ENCODE measurements around the gene ANKFN1.

ANKFN1 gene

DNA sequence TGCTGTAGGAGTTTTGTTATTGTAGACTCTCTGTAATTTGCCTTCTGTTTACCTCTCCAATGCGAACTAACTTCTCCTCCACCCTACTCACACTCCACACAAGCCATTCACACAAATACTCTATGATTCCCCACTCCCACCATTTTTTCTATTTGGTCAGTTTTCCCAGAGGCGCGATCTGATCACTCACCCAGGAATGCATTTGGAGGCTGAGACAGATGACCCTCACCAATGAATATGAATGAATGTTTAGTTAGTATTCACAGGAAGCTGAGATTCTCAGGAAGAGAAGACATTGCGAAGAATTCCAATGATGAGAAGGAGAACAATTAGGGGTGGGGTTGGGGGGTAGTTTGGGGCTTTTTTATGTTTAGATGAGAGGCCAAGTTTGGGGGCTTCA lies 10.5 kb upstream of the ANKFN1 start:
- DNase-seq (ENCODE audit: low read depth): no peak

DNA sequence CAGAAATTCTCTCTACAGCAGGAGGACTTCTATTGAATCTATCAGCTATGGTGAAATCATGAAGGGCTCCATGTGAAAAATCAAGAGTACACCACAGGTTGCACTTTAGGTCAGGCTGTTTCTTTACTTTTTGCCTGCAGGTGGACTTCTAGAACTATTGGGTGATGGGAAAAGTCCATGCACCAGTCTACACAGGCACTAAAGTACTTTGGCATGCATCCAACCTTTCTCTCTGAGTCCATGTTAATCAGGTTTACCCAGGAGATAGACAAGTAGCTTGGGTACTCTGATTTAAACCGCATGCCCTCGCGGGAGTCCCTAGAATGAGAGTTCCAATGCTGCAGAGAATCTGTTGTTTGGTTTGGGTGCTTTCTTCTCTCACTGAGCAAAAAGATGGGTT lies 9.1 kb upstream of the ANKFN1 start:
- no peak for DNase-seq (ENCODE audit: low read depth)

DNA sequence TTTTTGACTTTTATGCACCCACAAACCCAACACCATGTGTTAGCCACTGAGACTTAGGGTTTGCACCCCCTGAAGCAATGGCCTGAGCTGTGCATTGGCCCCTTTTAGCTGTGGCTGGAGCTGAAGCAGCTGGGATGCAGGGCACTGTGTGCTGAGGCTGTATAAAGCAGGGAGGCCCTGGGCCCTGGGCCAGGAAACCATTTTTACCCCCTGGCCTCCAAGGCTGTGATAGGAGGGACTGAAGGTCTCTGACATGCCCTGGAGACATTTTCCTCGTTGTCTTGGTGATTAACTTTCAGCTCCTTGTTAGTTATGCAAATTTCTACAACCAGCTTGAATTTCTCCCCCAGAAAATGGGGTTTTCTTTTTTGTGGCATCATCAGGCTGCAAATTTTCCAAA lies 6.7 kb upstream of the ANKFN1 start:
- no peak for DNase-seq (ENCODE audit: low read depth)

DNA sequence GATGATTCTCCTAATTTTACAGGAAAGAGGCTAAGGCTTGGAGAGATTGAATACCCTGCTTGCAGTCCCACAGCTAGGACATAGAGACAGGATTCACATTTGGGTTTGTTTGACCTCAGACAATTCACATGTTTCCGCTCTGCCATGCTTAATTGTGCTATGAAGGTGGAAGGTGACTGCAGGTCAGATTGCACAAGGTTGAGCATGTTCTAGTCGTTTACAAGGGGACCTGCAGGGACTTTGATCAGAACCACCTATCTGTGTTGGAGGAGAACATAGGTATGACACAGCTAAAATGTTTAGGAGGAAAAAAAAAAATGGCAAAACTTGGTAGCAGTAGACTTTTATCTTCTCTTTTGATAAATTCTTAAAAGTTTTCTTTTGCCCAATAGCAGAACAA lies 4.9 kb upstream of the ANKFN1 start:
- no peak for DNase-seq (ENCODE audit: low read depth)

DNA sequence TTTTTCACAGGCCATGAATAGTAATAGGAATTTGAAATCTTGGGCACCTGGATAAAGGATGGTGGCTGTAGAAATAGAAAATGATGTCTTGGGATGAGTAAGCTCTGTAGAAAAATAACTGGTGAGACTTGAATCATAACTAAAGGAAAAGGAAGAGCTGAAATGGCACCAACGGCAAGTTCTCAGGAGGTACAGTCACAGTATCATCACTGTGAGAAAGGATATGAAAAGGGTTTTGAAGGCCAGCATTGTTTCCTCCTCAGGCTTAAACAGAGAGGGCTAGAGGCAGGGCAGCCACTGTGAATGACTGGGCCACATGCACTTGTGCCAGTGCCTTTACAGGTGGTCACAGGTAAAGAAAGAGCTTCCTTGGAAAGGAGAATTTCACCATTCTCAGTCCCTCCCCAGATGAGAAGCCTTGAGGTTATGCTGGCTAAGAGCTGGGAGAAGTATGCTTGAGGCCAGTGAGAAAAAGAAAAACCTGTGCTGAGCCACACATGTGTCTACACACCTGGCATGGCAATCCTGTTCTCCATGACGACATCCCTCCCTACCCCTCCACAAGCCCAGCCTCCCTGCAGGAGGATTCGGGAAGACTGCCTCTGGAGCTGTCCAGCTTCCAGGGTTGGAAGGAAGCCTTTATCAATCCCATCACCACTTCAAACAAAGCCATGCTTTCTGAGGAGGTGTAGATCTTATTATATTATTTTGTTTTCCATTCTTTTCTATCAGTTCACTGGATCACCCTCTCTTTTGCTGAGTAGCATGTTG lies 3.8 kb upstream of the ANKFN1 start:
- DNase-seq (ENCODE audit: low read depth): no peak

DNA sequence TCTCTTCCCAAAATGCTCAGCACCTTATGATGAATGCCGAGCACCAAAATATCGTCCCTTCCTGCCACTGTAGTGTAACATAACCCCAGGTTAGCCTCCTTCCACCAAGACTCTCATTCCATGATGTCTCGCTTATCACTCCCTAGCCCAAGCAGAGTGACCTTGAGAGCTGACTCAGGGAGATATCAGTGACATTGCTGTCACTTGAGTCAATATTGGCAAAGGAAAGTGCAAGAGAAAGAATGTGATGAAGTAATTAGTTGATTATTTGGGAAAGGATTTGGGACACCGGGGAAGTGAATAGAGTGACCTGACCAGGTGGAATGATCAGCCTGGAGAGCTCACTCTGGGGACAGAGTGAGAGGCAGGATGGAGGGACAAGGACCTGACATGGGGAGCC lies 2.6 kb upstream of the ANKFN1 start:
- DNase-seq (ENCODE audit: low read depth): no peak

DNA sequence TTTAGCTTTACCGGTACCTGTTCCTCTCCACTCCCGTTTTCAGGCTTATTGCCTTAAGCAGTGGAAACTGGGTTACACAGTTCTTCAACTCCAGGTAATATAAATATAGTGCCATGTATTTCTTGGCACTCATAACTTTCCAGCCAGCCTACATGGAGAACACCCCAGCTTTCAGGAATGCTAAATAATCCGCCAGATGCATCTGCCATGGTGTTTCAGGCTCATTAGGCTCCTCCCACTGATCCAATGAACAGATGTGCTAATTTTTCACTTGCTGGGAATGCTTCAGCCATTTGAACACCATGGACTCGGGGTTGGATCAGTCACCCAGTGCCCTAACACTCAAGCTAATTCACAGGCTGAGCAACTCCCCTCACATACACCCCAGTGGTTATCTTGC lies 4.6 kb downstream of the ANKFN1 start:
- DNase-seq (ENCODE audit: low read depth): no peak

DNA sequence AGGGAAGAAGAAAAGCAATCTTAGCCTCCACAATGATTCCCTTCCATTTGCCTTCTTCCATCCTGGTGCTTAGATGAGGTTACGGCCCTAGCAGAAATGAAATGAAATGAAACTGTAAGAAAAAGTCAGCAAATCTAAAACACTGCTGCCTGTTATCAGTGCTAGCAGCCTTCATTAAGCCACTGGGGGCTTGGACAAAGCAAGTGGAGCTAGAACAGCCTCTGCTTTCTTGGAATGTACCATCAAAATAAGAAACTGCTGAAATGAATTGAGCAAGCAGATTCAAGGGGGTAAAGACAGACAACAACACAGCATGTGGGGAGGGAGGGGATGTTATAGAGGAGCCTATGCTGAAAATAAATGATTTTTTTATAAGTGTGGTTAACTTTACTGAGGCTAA lies 5.1 kb downstream of the ANKFN1 start:
- no peak for DNase-seq (ENCODE audit: low read depth)

DNA sequence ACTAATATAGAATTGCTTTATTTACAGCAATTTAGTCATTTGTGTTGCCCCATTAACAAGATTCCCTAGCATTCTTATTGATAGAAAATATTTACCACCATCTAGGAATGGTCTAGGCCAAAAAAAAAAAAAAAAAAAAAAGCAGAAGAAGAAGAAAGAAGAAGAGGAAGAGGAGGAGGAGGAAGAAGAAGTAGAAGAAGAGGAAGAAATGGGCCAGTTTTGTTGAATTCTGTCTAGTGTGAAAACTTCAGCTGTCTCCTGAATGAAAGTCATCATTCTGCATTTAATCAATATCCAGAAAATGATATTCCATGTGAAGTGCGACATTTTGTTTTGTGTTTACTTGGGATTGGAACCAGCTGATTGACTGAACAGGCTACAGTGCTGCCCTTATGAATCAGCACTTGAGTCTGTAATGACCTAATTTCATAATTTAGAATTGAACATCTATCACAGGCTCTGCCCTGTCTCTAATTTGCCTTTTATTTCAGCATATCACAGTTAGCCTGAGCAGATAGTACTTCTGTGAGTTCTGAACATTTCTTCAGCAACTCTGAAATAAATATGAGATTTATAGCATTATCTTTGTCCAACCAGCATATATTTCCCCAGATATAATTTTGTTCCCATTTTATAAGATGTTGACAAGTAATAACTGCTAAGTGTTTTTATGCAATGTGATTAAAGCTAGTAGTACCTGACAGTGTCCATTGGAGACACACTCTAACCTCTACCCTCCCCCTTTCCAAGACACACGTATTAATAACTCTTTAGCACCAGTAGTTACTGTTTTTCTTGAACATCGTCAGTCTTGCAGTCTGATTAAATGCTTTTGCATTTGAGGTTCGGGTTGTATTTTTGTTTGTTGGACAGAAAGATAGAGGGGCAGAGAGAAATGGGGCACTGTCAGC lies 5.9 kb downstream of the ANKFN1 start:
- no peak for DNase-seq (ENCODE audit: low read depth)

DNA sequence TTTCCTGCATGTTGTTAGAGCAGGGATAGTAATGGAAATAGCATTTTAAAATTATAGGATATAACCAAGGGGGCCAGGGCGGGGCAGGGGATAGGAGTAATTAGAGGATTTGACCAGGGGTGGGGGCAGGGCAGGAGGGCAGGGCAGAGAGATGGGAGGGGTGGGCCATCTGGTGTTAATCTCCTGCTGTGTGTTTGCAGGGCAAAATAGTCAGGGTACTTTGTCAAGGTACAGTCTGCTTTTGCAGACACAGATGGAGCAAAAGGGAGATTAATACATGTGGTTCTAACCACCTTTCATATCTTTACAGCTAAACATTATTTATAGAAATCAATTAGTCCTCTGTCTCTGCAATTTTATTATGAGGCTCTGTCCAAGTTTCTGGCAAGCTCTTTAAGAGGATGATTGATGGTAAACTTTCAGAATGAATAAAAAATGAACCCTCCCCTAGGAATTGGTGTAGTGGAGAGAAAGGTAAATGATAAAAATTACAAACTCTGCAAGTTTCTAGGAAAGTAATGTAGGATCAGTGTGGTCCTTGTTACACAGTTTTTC lies 6.6 kb downstream of the ANKFN1 start:
- no peak for DNase-seq (ENCODE audit: low read depth)

DNA sequence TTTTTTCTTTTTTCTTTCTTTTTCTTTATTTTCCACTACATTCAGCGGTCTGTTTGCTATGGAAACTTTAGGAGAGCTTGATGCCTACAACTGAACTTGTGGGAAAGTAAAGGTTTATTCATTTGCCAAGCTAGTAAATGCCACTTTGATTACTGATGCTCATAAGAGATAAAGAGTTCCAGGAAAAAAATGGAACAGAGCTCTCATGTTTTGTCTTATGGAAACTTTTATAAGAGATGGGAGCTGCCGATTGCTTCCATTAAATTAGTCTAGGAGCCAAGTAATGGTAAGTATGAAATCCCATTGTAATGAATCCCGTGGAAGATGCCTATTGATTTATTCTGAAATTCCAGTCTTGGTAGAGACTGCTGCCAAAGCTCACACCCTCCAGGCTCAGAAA lies 7.1 kb downstream of the ANKFN1 start:
- DNase-seq (ENCODE audit: low read depth): no peak

DNA sequence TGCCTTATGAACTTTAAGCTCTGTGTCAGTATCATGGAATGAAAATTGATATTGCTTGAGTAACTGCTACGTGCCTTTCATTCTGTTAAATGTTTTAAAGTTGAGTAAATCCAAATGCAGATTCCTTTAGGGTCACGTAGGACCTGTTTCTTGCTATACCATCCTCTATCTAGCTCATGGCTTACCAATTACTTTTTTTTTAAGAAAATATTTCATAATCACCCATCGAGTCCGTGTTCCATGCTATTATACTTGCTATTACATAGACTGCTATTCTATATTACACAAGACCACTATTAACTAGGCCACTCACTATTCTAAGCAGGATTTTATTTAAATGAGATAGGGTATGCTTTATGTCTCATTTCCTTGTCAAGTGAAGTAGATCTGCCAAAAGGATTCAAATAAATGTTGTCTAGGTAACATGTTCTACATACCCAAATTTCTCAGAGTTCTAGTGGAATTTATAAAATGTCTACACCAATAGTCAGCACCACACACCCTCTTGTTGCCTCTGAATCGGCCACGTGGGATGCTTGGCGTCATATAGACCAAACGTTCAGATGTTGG lies 11.9 kb downstream of the ANKFN1 start:
- no peak for DNase-seq (ENCODE audit: low read depth)

DNA sequence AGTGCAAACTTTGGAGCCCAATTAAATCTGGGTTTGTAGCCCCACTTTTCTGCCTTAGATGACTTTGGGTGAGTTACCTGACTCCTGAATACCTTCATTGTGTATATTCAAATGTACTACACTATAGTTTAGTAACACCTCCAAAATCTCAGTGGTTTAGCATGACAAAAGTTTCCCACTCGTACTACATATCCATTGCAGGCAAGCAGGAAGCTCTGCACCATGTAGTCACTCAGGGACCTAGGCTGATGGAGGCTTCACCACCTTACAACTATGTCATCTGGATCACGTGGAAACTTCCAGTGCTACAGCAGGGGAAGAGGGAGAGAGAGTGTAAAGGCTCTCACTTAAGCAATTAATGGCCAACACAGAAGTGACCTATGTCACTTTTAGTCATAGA lies 14.2 kb downstream of the ANKFN1 start:
- DNase-seq (ENCODE audit: low read depth): no peak

DNA sequence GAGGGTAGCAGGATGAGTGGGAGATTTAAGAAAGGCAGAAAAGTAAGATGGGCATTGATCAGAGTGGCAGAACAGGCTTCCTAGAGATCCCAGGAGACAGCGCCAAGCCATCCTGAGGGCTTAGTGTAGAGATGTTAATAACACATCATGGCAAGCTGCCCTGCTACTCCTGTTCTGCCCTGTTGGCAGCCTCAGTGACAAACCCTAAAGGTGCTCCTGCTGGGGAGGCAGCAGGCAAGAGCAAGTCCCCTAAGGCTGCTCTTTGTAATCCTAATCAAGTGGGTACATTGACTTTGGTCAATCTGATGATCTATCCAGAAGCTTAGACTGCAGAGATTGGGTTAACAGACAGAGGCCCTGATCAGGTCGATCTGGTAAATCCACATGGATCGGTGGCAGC lies 16.3 kb downstream of the ANKFN1 start:
- DNase-seq (ENCODE audit: low read depth): no peak

DNA sequence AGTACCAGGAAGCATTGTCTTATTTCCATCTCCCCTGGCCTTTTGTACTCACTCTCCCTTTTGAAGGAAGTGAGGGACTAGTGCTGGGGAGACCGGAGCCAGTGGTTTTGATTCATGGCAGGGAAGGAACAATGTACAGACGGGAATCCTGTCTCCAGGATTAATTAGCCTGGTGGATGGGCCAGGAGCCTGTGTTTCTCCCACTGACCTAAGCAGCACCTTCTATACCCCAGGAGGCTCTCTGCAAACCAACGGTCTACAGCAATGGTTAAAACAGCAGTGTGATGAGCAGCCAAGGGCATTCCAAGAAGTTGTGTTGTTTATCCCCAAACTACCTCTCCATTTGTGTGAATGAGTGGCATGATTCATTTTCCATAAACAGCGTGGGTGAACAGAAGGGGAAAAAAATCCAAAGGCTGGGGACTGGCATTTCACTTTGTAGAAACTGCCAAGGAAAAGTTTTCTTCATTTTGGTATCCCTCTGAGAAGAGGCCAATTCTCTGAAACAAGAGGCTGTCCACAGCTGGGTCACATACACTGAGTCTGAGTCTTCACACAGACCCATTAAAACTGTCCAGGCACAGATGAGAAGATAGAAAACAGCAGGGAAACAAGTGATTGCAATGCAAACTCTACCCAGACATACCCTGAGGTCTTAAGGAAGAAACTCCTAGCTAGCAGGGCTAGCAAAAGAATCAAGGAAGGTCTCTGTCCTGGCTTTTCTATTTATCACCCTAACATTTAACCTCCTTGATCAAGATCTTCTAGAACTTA lies 18.1 kb downstream of the ANKFN1 start:
- no peak for DNase-seq (ENCODE audit: low read depth)

DNA sequence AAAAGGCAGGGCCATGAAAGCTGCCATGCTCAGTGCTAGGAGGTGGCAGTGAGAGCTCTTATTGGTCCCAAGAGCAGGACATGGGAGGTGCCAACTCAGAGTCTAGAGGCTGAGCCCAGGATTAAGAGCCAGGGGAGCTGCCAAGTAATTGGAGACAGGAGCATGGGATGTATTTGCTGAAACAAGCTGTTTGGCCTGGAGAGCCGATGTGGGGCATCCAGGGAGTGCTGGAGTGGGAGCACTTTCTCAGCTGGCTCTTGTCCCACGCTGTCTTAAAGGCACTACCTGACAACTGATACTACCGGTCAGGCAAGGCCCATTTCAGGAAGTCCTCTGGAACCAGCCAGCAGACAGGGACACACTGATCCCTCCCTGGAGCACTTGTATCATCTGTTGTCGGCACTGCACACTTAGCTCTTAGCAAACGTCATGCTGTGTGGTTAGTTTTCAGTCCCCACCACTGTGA lies 19.3 kb downstream of the ANKFN1 start:
- DNase-seq (ENCODE audit: low read depth): no peak

DNA sequence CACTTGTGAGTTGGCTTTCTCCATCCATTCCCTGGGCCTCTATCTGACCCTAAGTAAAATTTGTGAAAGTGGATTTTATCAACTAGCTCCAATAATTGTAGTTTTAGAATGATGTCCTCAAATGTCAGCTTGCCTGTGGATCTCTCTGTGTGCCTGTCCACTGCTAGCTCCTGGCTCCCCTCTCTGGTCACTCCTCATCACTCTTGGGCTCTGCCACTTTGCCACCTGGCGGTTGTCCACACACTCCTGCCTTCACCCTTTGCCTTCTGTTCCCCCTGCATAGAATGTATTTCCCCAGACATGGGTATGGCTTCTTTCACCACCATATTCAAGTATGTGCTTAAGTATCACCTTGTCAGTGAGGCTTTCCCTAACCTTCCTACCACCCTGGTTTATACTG lies 19.8 kb downstream of the ANKFN1 start:
- DNase-seq (ENCODE audit: low read depth): no peak

DNA sequence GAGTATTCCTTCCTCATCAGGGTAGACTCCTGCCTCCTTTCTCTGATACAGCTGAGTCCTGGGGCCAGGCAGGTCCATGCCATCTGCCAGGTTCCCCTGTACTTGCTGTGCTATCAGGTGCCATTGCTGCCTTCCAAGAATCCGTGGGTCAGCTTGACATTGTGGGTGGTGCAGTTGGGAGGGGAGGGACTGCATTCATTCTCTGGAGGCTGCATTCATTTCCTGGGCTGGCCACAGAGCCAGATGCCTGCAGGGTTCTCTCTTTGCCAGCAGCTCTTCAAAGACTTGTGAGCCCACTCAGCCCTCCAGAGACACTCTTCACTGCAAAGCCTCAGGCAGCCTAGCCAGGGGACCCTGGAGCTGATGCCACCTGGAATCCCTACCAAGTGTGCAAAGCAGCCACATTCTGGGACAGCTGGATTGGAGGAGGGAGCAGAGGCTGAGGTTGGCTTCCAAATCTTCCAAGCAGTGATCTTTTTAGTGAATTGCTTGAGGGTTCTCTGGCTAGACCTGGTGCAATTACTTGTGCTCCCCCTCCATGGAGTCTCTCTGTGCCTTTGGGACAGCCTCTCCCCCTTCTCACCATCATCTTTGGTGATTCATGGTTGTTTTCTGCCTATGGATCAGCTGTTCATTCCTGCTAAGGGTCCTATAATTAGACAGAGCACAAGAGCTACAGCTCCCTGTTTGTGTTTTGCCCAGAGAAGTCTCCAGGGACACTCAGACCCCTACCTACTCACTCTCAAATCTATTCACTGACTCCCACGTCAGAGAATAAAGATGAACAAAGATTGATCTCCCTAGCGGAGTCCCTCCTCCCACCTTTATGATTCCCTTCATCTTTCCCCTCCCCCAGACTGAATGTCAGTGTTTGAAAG lies 20.9 kb downstream of the ANKFN1 start:
- no peak for DNase-seq (ENCODE audit: low read depth)

DNA sequence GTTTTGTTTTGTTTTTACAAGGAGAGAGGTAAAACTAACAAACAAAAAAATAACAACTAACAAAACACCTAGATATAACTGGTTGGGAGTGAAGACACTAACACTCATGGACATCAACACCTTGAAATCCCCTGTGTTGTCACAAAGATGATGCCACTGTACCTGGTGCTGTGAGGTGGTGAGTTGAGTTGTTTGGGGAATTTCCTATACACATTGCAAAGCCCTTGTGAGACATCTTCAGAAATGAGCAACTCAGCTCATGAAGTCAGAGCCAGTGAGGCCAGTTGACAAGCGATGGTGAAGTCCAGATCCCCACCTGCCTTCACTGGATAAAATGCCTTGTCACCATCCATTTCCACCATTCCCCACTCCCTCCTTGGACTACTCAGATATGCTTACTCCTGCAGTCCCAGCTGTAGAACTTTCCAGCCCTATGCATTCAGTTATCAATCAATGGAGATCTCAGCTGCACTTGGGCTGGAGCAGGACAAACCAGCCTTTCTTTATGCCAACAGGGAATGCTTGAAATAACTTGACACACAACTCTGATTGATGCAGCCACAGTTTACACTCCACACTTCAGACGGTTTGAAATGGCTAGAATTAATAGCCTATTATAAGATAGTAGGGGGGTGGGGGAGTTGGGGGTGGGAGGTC lies 22.2 kb downstream of the ANKFN1 start:
- DNase-seq (ENCODE audit: low read depth): no peak

DNA sequence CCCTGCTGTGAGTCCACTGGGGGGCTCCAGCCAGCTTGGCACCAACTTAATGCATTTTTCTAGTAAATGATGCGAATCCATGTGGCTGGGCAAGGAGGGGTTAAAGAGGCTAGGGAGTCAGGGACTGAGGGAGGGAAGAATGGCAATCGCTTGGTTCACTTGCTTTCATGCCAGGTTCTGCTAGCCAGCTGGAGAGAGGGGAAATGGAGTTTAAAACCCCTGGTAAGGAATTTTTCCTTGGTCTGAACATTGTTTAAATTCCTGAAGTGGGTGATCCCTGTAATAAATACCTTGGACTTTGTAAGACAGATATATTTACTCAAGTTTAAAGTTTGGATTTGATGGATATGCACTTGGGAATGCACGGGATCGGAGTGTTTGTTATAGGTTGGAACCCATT lies 22.8 kb downstream of the ANKFN1 start:
- no peak for DNase-seq (ENCODE audit: low read depth)
